WTC11 (cell line): ENCODE measurements around the gene RHOT2.

Experiments used
- ATF6 ChIP-seq: sonication (generic); formaldehyde crosslinking; IDR thresholded peaks from 2 replicates; pipeline ENCODE4 v1.8.1; 2023; ENCODE audit warnings: mild to moderate bottlenecking, missing genetic modification reagents
- CTCF ChIP-seq: fragments of 200-600 bp; IDR thresholded peaks from 2 replicates; pipeline ENCODE4 v1.8.0; 2022; ENCODE audit warnings: antibody characterized with exemption
- E2F1 ChIP-seq: sonication (generic); formaldehyde crosslinking; IDR thresholded peaks from 2 replicates; pipeline ENCODE4 v1.8.0; 2022; ENCODE audit warnings: mild to moderate bottlenecking, missing genetic modification reagents
- ESRRA ChIP-seq: sonication (generic); formaldehyde crosslinking; IDR thresholded peaks from 2 replicates; pipeline ENCODE4 v1.8.1; 2022; ENCODE audit warnings: mild to moderate bottlenecking, missing genetic modification reagents, borderline replicate concordance
- MAX ChIP-seq: sonication (generic); formaldehyde crosslinking; IDR thresholded peaks from 2 replicates; pipeline ENCODE4 v1.8.0; 2022; ENCODE audit warnings: mild to moderate bottlenecking, missing genetic modification reagents
- PRRX2 ChIP-seq: fragments of 250-450 bp; sonication (Bioruptor Pico); IDR thresholded peaks from 2 replicates; pipeline ENCODE4 v1.8.0; 2021; ENCODE audit warnings: mild to moderate bottlenecking
- TEAD1 ChIP-seq: sonication (generic); formaldehyde crosslinking; IDR thresholded peaks from 2 replicates; pipeline ENCODE4 v1.8.0; 2022; ENCODE audit warnings: mild to moderate bottlenecking, missing genetic modification reagents
- ZNF232 ChIP-seq: sonication (generic); formaldehyde crosslinking; IDR thresholded peaks from 2 replicates; pipeline ENCODE4 v1.8.0; 2022; ENCODE audit warnings: mild to moderate bottlenecking, missing genetic modification reagents
- TF ChIP-seq, protein P1 (sequence below): sonication (generic); formaldehyde crosslinking; IDR thresholded peaks from 2 replicates; pipeline ENCODE4 v1.8.1; 2022; ENCODE audit warnings: low read depth, mild to moderate bottlenecking, moderate library complexity, missing genetic modification reagents, borderline replicate concordance
- TF ChIP-seq, protein P2 (sequence below): sonication (generic); formaldehyde crosslinking; IDR thresholded peaks from 2 replicates; pipeline ENCODE4 v1.8.1; 2023; ENCODE audit warnings: mild to moderate bottlenecking, missing genetic modification reagents

- TF ChIP-seq, protein P1, sequence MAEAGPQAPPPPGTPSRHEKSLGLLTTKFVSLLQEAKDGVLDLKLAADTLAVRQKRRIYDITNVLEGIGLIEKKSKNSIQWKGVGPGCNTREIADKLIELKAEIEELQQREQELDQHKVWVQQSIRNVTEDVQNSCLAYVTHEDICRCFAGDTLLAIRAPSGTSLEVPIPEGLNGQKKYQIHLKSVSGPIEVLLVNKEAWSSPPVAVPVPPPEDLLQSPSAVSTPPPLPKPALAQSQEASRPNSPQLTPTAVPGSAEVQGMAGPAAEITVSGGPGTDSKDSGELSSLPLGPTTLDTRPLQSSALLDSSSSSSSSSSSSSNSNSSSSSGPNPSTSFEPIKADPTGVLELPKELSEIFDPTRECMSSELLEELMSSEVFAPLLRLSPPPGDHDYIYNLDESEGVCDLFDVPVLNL (CRISPR knock-in tag): no peak
- TF ChIP-seq CTCF (no peak), ATF6 (CRISPR knock-in tag) (no peak), MAX (CRISPR knock-in tag) (no peak), ZNF232 (CRISPR knock-in tag) (no peak), E2F1 (CRISPR knock-in tag) (no peak), TEAD1 (CRISPR knock-in tag) (no peak), PRRX2 (CRISPR knock-in tag) (no peak), ESRRA (CRISPR knock-in tag) (no peak)
- TF ChIP-seq, protein P2, sequence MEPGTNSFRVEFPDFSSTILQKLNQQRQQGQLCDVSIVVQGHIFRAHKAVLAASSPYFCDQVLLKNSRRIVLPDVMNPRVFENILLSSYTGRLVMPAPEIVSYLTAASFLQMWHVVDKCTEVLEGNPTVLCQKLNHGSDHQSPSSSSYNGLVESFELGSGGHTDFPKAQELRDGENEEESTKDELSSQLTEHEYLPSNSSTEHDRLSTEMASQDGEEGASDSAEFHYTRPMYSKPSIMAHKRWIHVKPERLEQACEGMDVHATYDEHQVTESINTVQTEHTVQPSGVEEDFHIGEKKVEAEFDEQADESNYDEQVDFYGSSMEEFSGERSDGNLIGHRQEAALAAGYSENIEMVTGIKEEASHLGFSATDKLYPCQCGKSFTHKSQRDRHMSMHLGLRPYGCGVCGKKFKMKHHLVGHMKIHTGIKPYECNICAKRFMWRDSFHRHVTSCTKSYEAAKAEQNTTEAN (CRISPR knock-in tag): no peak
Observed at GRCh38 chr16:670485-671352, 2.8 kb downstream of the RHOT2 start.
